ENCODE measurements around the gene ZNF415. TPM values are rescaled to one million over a fixed set of nuclear protein-coding genes. Genes with fewer than 3 reads are reported as not detected.

The ZNF415 gene
- total RNA-seq, 1 donor from 2014 or later, result 12.7 TPM

Other genes starting within 250 kb of the ZNF415 start
- gene ZNF320, start 235.3 kb downstream of the ZNF415 start, total RNA-seq, result 9.3 TPM
- 2.6 TPM for gene ZNF888, start 209.5 kb downstream of the ZNF415 start, total RNA-seq
- gene ZNF816, start 170.0 kb downstream of the ZNF415 start, total RNA-seq, result 4.8 TPM
- gene ERVV-1, start 119.0 kb downstream of the ZNF415 start, total RNA-seq, result not detected
- not detected for gene ERVV-2, start 88.2 kb downstream of the ZNF415 start, total RNA-seq
- 32.8 TPM for gene ZNF160, start 29.5 kb downstream of the ZNF415 start, total RNA-seq
- 9.7 TPM for gene ZNF347, start 26.1 kb upstream of the ZNF415 start, total RNA-seq
- gene ZNF665, start 60.4 kb upstream of the ZNF415 start, total RNA-seq, result 2.5 TPM
- gene ZNF677, start 122.0 kb upstream of the ZNF415 start, total RNA-seq, result 9.3 TPM
- not detected for gene VN1R2, start 125.4 kb upstream of the ZNF415 start, total RNA-seq
- gene VN1R4, start 134.8 kb upstream of the ZNF415 start, total RNA-seq, result not detected
- gene ZNF845, start 200.8 kb upstream of the ZNF415 start, total RNA-seq, result 4.8 TPM
- gene ZNF525, start 232.8 kb upstream of the ZNF415 start, total RNA-seq, result 4.8 TPM

Data from mesenteric fat pad (tissue), 1 donor.